Measurements from ENCODE around the gene HIBCH. TPM values are rescaled to one million over a fixed set of nuclear protein-coding genes. Genes with fewer than 3 reads are reported as not detected.

The HIBCH gene
- total RNA-seq, 1 experiment from 2014 or later, result 24.7 TPM

GRCh38 chr2:190266314-190266713 lies 53.3 kb downstream of the HIBCH start:
- Histone ChIP-seq H3K27ac (ENCODE audit: low read depth, low read length) (no peak overlapping the region), H3K4me2 (ENCODE audit: low read length) (no peak overlapping the region; the same call in 1 of the 2 replicates), H3K9me2 (ENCODE audit: insufficient read depth) (no peaks in the 10 kb centered on the region), H2AFZ (ENCODE audit: low read depth, low read length, poor library complexity, severe bottlenecking) (no peak overlapping the region), H3K9ac (ENCODE audit: low read length) (no peak overlapping the region), H3K4me3 (replicated peaks in 1 of 2; ENCODE audit: low read depth in 1 of 2, low read length in 2 of 2) (no peak overlapping the region), H4K20me1 (ENCODE audit: insufficient read depth) (no peaks in the 10 kb centered on the region), H3K4me1 (ENCODE audit: control insufficient read depth in 1 of 2, insufficient read depth in 2 of 2, low read length in 2 of 2) (peaks cover 17 to 24% of the 10 kb centered on the region in 2 experiments), H3K27me3 (ENCODE audit: insufficient read depth, low read length) (no peaks in the 10 kb centered on the region), H3K79me2 (ENCODE audit: insufficient read depth, low read length) (no peaks in the 10 kb centered on the region), H3K36me3 (ENCODE audit: control insufficient read depth in 1 of 2, insufficient read depth in 2 of 2, low read length in 2 of 2) (no peaks in the 10 kb centered on the region), H3K9me3 (ENCODE audit: control insufficient read depth in 1 of 2, insufficient read depth in 1 of 2, low read depth in 1 of 2, low read length in 2 of 2) (no peaks in the 10 kb centered on the region)
- ChIA-PET CTCF (no interaction called here), RAD21 (ENCODE audit: low non-redundant PET in 1 of 2, low total read pairs in 2 of 2, uncharacterized antibody in 2 of 2, unreplicated experiment in 2 of 2) (no interaction called here), POLR2A (no interaction called here)
- TF ChIP-seq TCF7L2 (IDR thresholded peaks at IDR 0.05; ENCODE audit: borderline replicate concordance, extremely low read depth, insufficient read depth, insufficient read length) (no peak), ZNF274 (IDR thresholded peaks at IDR 0.05; ENCODE audit: low read depth, low read length) (no peak), EZH2 (IDR thresholded peaks at IDR 0.05) (no peak), SP1 (IDR thresholded peaks at IDR 0.05; ENCODE audit: low read depth) (no peak), EZH2phosphoT487 (IDR thresholded peaks at IDR 0.05; ENCODE audit: borderline replicate concordance) (no peak), CBX3 (IDR thresholded peaks at IDR 0.05; ENCODE audit: low read depth) (no peak), MAX (IDR thresholded peaks at IDR 0.05) (no peak), CEBPB (IDR thresholded peaks at IDR 0.05; ENCODE audit: low read depth) (no peak), ATF3 (IDR thresholded peaks at IDR 0.05) (no peak), RAD21 (IDR thresholded peaks at IDR 0.05; ENCODE audit: low read depth) (no peak)
- ATAC-seq (no peak), DNase-seq (ENCODE audit: low read depth, low spot score) (no peak)
- no TSS peak for BruUV-seq (replicated peaks)
- intact Hi-C loops (cut with micrococcal nuclease), result no loop called here

- peaks cover 0 to 16% of the 10 kb centered on the region in 2 experiments; a peak in 1 of 4 replicates for H3K36me3 ChIP-seq (ENCODE audit: control insufficient read depth in 1 of 2, insufficient read depth in 2 of 2, low read length in 2 of 2)
- intact Hi-C loops (cut with micrococcal nuclease), result no loop called here
- ChIA-PET RAD21 (ENCODE audit: low non-redundant PET in 1 of 2, low total read pairs in 2 of 2, uncharacterized antibody in 2 of 2, unreplicated experiment in 2 of 2) (no interaction called here), POLR2A (no interaction called here), CTCF (no interaction called here)
- H3K27ac ChIP-seq (ENCODE audit: low read depth, low read length), result no peak overlapping the region
- no peaks in the 10 kb centered on the region for H3K9me2 ChIP-seq (ENCODE audit: insufficient read depth)
- DNase-seq (ENCODE audit: low read depth, low spot score) (no peak), ATAC-seq (no peak)
- H2AFZ ChIP-seq (ENCODE audit: low read depth, low read length, poor library complexity, severe bottlenecking), result no peak overlapping the region
- no TSS peak for BruUV-seq (replicated peaks)
- H3K9me3 ChIP-seq (ENCODE audit: control insufficient read depth in 1 of 2, insufficient read depth in 1 of 2, low read depth in 1 of 2, low read length in 2 of 2), result no peaks in the 10 kb centered on the region
- no peak overlapping the region for H3K9ac ChIP-seq (ENCODE audit: low read length)
- peaks cover 7 to 9% of the 10 kb centered on the region in 2 experiments for H3K4me1 ChIP-seq (ENCODE audit: control insufficient read depth in 1 of 2, insufficient read depth in 2 of 2, low read length in 2 of 2)
- H3K4me2 ChIP-seq (ENCODE audit: low read length), result no peak overlapping the region
- no peak overlapping the region for H3K4me3 ChIP-seq (replicated peaks in 1 of 2; ENCODE audit: low read depth in 1 of 2, low read length in 2 of 2)
- TF ChIP-seq ZBTB33 (IDR thresholded peaks at IDR 0.05; ENCODE audit: extremely low read depth, insufficient replicate concordance, low read length) (no peak), FOSL1 (IDR thresholded peaks at IDR 0.05; ENCODE audit: low read depth) (no peak), CEBPB (IDR thresholded peaks at IDR 0.05; ENCODE audit: low read depth) (no peak), EGR1 (IDR thresholded peaks at IDR 0.05; ENCODE audit: low read depth) (no peak), SP1 (IDR thresholded peaks at IDR 0.05; ENCODE audit: low read depth) (no peak), REST (IDR thresholded peaks at IDR 0.05; ENCODE audit: low read depth) (no peak), RAD21 (IDR thresholded peaks at IDR 0.05; ENCODE audit: low read depth) (no peak), ZNF274 (IDR thresholded peaks at IDR 0.05; ENCODE audit: low read depth, low read length) (no peak), POLR2A (IDR thresholded peaks at IDR 0.05; ENCODE audit: borderline replicate concordance, extremely low read depth, insufficient read depth, insufficient read length) (no peak)
- H3K79me2 ChIP-seq (ENCODE audit: insufficient read depth, low read length), result no peaks in the 10 kb centered on the region
- H4K20me1 ChIP-seq (ENCODE audit: insufficient read depth), result no peaks in the 10 kb centered on the region
- H3K27me3 ChIP-seq (ENCODE audit: insufficient read depth, low read length), result no peaks in the 10 kb centered on the region
Measured at GRCh38 chr2:190261851-190262250, 57.8 kb downstream of the HIBCH start.

Measured in HCT116 (cell line).